Cardiac fibroblast (primary cell): Measurements from ENCODE around the gene MPEG1.

ENCODE experiments used
- DNase-seq, 2 donors: peaks; one replicate each; pipeline versions ENCODE4 v3.0.0 to v3.0.0-alpha.2; 2010; ENCODE audit warnings: low read depth in 2 of 2
- H3K4me3 ChIP-seq, 2 donors: replicated peaks in 1 of 2; 1 replicate in 1 of 2; 2 replicates in 1 of 2; pipeline ENCODE4 v1.5.1; 2011; ENCODE audit warnings: low read depth in 2 of 2, low read length in 2 of 2, mild to moderate bottlenecking in 2 of 2, moderate library complexity in 1 of 2
- CTCF ChIP-seq: IDR thresholded peaks from one replicate; pipeline ENCODE4 v1.5.1; 2011; ENCODE audit warnings: low read depth, mild to moderate bottlenecking, low read length, inconsistent platforms

MPEG1 gene, protein sequence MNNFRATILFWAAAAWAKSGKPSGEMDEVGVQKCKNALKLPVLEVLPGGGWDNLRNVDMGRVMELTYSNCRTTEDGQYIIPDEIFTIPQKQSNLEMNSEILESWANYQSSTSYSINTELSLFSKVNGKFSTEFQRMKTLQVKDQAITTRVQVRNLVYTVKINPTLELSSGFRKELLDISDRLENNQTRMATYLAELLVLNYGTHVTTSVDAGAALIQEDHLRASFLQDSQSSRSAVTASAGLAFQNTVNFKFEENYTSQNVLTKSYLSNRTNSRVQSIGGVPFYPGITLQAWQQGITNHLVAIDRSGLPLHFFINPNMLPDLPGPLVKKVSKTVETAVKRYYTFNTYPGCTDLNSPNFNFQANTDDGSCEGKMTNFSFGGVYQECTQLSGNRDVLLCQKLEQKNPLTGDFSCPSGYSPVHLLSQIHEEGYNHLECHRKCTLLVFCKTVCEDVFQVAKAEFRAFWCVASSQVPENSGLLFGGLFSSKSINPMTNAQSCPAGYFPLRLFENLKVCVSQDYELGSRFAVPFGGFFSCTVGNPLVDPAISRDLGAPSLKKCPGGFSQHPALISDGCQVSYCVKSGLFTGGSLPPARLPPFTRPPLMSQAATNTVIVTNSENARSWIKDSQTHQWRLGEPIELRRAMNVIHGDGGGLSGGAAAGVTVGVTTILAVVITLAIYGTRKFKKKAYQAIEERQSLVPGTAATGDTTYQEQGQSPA

GRCh38 chr11:59212744-59213631 is at the start of gene MPEG1:
Gene MPEG1, minus strand, starts transcription at chr11:59212927. Its CDS starts 62 bp downstream, at chr11:59212865.
- H3K4me3 ChIP-seq, result no peak within 1 kb of the TSS
- TF ChIP-seq CTCF, result no peak
- DNase-seq, result no peak

- TF ChIP-seq CTCF, result no peak
- H3K4me3 ChIP-seq, result no peak overlapping the region
- DNase-seq, result no peak
Measured at GRCh38 chr11:59262177-59262818, 49.6 kb upstream of the MPEG1 start.

DNA sequence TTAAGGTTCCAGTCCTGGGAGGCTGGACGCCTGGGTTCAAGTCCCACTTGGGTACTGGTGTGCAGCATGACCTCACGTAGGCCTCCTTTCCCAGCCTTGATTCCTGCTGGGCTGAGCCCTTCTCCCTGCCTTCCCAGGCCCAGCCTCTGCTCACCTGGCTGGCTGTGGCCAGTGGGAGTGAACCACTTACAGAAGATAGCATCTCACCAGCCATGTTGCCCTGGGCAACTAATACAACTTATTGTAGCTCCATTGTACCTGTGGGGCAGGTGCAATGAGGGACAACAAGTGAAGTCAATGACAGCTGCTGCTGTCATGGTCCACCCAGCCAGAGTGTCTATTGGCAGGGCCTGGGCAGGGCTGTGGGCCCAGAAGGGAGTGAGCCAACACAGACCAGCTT is 48.4 kb upstream of the MPEG1 start:
- TF ChIP-seq CTCF, result no peak
- no peak overlapping the region for H3K4me3 ChIP-seq

DNA sequence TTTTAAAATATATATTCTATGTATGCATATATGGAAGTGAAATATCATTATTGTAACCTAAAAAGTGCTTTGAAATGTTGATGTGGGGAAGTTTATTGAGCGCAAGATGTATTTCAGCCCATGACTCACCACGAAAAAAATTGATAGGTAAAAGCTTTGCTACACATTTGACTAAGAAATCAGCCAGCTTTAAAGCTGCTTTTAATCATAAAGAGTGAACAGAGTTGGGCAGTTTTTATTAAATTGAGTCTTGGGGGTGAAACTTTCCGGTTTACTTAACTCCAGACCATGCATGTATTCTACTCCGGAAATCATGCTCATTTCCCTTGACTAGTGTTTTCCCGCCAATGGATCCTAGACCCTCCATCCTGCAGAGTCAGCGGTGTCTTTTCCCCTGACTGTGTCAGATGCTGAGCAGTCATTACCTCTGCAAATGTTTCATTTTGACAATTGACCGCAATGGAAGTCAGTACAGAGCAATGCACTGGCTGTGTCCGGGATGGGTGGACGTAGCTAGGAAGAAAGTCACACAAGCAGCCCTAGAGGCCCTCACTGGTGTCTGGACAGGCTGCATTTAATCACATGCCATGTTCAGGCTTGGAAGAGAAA is 47.2 kb upstream of the MPEG1 start:
- TF ChIP-seq CTCF, result no peak
- H3K4me3 ChIP-seq, result no peak overlapping the region
- DNase-seq, result no peak

More for the DNA sequence above, 48.4 kb upstream of the MPEG1 start:
- no peak for DNase-seq

DNA sequence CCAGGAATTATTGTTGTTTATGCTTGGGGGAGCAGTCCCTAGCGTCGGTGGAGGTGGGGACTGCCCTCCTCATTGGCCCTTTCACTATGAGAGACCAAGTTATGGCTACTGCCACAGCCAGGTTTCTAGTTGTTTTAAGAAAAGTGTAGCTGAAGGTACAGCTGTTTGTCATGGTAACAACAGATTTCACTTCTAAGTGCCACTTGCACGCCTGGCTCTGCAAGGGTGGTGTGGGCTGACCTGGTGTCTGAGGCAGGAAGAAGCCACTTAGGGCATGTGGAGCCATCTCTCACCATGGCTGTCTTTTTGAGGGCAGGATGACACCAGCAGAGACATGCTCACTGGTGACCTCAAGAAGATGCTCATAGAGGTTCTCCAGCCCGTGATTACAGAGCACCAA is 46.3 kb upstream of the MPEG1 start:
- no peak overlapping the region for H3K4me3 ChIP-seq
- TF ChIP-seq CTCF, result no peak
- no peak for DNase-seq

GRCh38 chr11:59255281-59255680 is 42.6 kb upstream of the MPEG1 start:
- no peak for DNase-seq
- no peak for TF ChIP-seq CTCF
- no peak overlapping the region for H3K4me3 ChIP-seq
